ENCODE measurements around the gene PTPRA.

GRCh38 chr20:3081641-3082040 is 208.4 kb downstream of the PTPRA start:
- TF ChIP-seq CTCF (conservative IDR thresholded peaks at IDR 0.05; ENCODE audit: low read length) = no peak
- no peak for TF ChIP-seq EZH2phosphoT487 (IDR thresholded peaks at IDR 0.05; ENCODE audit: borderline replicate concordance, low read depth, low read length)
